ENCODE results near the gene TLE4. TPM values are rescaled to one million over a fixed set of nuclear protein-coding genes. Genes with fewer than 3 reads are reported as not detected.

The TLE4 gene
- total and polyA plus RNA-seq, 10 of the 15 experiments (the other 5 are each of a cell fraction or from before 2014, with no cell fraction given) = 5.3 to 53.3 (median 23.3) TPM

DNA sequence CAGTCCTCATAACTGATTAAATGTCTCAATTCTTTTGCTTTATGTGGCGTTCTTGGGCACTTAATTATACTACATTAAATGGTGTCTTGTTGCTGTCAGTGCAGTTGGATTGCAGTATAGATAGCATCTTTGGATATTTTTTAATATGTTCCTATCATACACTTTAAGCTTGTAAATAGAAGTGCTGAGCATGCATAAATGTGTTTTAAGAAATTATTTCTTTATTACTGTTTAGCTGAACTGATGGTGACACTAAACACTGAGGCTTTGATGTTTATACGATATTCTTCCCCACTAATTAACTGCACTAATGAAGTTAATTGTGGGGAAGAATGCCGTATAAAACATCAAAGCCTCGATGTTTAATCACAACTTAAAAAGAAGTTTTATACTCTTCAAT is 116.6 kb downstream of the TLE4 start (continued):
- TF ChIP-seq CBX5 (IDR thresholded peaks at IDR 0.05; ENCODE audit: low read depth) (no peak), CREB1 (IDR thresholded peaks at IDR 0.05; ENCODE audit: low read depth) (no peak), PAX5 (IDR thresholded peaks at IDR 0.05; ENCODE audit: borderline replicate concordance, low read depth, low read length) (no peak), ZNF622 (IDR thresholded peaks at IDR 0.05) (no peak), FOXK2 (IDR thresholded peaks at IDR 0.05) (no peak), RCOR1 (conservative IDR thresholded peaks at IDR 0.05; ENCODE audit: low read depth, low read length) (no peak)

DNA sequence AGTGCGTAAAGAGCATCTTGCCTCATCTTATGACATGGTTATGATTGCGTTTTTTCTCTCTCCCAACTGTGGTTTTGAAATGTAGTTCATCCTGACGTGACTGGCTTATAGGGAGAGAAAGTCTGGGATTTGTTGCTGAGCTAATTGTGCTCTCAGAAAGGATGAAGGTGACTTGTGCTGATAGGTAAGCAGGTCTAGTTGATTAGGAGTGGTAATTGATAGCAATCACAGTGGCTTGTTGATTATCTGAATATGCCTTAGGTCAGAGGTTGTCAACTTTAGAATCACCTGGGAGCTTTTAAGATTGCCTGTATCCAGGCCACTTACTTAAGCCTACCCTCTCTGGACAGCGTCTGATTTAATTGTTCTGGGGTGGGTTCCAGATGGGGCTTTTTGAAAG is 117.8 kb downstream of the TLE4 start:
- no peak overlapping the region for H3K4me2 ChIP-seq (ENCODE audit: control insufficient read depth, insufficient read depth)
- in situ Hi-C loops (cut with MboI) (no loop called here), intact Hi-C loops (cut with micrococcal nuclease; ENCODE audit: unreplicated experiment) (no loop called here)
- no peaks in the 10 kb centered on the region for H4K20me1 ChIP-seq (ENCODE audit: control insufficient read depth, insufficient read depth)
- no peak overlapping the region for H3K4me3 ChIP-seq
- H3K27me3 ChIP-seq (replicated peaks in 1 of 2; ENCODE audit: control insufficient read depth in 2 of 2, insufficient read depth in 2 of 2, low read length in 1 of 2) = no peaks in the 10 kb centered on the region
- H2AFZ ChIP-seq (ENCODE audit: control insufficient read depth, low read depth, low read length) = no peak overlapping the region
- ATAC-seq (no peak), FAIRE-seq (no peak), DNase-seq (ENCODE audit: low read depth, low spot score) (no peak)
- ChIA-PET SMC1A (ENCODE audit: uncharacterized antibody, unreplicated experiment) (interaction anchor here (0.6 kb wide), 1 partner anchor 212 kb away, joined by 3 read pairs; no protein-coding TSS in a partner anchor), RAD21 (ENCODE audit: unreplicated experiment) (no interaction called here), POLR2A (no interaction called here), CTCF (no interaction called here)
- H3K9me3 ChIP-seq (replicated peaks; ENCODE audit: control insufficient read depth, insufficient read depth, low read length) = no peaks in the 10 kb centered on the region
- no TSS peak for BruUV-seq (replicated peaks)
- H3K9ac ChIP-seq (ENCODE audit: control insufficient read depth, insufficient read depth, low read length) = no peak overlapping the region
- H3K36me3 ChIP-seq (ENCODE audit: control insufficient read depth in 2 of 2, insufficient read depth in 2 of 2, low read length in 1 of 2) = peaks cover 0 to 4% of the 10 kb centered on the region in 2 experiments; a peak in 1 of 4 replicates
- H3K27ac ChIP-seq (ENCODE audit: control insufficient read depth, insufficient read depth) = no peak overlapping the region
- H3K79me2 ChIP-seq (ENCODE audit: control insufficient read depth, insufficient read depth, low read length) = no peaks in the 10 kb centered on the region
- no peaks in the 10 kb centered on the region for H3K4me1 ChIP-seq (ENCODE audit: control insufficient read depth, insufficient read depth, low read length)
- 78% methylated on average over 4 of the region's 4 CpGs for WGBS (ENCODE audit: insufficient coverage, insufficient replicate concordance, low lambda C conversion rate, missing lambda C conversion rate)
- TF ChIP-seq IRF4 (IDR thresholded peaks at IDR 0.05; ENCODE audit: low read depth, low read length) = no peak
- TF ChIP-seq POLR2AphosphoS2 (IDR thresholded peaks at IDR 0.05; ENCODE audit: low read depth, low read length) = no peak
- no peak for TF ChIP-seq RFX5 (IDR thresholded peaks at IDR 0.05; ENCODE audit: low read depth, low read length)
- no peak for TF ChIP-seq MEF2A (IDR thresholded peaks at IDR 0.05; ENCODE audit: insufficient read depth, low read depth, low read length)
- no peak for TF ChIP-seq TCF12 (IDR thresholded peaks at IDR 0.05; ENCODE audit: low read depth, low read length)
- TF ChIP-seq KLF5 (IDR thresholded peaks at IDR 0.05; ENCODE audit: partially characterized antibody) = no peak
- TF ChIP-seq ZBED1 (IDR thresholded peaks at IDR 0.05; ENCODE audit: borderline replicate concordance) = no peak
- TF ChIP-seq, protein P1, sequence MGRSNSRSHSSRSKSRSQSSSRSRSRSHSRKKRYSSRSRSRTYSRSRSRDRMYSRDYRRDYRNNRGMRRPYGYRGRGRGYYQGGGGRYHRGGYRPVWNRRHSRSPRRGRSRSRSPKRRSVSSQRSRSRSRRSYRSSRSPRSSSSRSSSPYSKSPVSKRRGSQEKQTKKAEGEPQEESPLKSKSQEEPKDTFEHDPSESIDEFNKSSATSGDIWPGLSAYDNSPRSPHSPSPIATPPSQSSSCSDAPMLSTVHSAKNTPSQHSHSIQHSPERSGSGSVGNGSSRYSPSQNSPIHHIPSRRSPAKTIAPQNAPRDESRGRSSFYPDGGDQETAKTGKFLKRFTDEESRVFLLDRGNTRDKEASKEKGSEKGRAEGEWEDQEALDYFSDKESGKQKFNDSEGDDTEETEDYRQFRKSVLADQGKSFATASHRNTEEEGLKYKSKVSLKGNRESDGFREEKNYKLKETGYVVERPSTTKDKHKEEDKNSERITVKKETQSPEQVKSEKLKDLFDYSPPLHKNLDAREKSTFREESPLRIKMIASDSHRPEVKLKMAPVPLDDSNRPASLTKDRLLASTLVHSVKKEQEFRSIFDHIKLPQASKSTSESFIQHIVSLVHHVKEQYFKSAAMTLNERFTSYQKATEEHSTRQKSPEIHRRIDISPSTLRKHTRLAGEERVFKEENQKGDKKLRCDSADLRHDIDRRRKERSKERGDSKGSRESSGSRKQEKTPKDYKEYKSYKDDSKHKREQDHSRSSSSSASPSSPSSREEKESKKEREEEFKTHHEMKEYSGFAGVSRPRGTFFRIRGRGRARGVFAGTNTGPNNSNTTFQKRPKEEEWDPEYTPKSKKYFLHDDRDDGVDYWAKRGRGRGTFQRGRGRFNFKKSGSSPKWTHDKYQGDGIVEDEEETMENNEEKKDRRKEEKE (IDR thresholded peaks at IDR 0.05) = no peak
- TF ChIP-seq HDAC2 (IDR thresholded peaks at IDR 0.05) = no peak
- no peak for TF ChIP-seq TCF3 (IDR thresholded peaks at IDR 0.05; ENCODE audit: borderline replicate concordance, insufficient read depth, low read depth, low read length)
- no peak for TF ChIP-seq FOS (IDR thresholded peaks at IDR 0.05; ENCODE audit: borderline replicate concordance, extremely low read depth, insufficient read length)
- no peak for TF ChIP-seq YBX1 (IDR thresholded peaks at IDR 0.05)
- no peak for TF ChIP-seq NFIC (IDR thresholded peaks at IDR 0.05; ENCODE audit: low read depth, low read length)
- TF ChIP-seq STAT3 (IDR thresholded peaks at IDR 0.05; ENCODE audit: low read depth, low read length) = no peak
- TF ChIP-seq RELA (IDR thresholded peaks at IDR 0.05; ENCODE audit: borderline replicate concordance, partially characterized antibody) = no peak
- no peak for TF ChIP-seq NR2F1 (conservative IDR thresholded peaks at IDR 0.05)
- TF ChIP-seq NR2C1 (IDR thresholded peaks at IDR 0.05) = no peak
